SK-N-SH (cell line): ENCODE measurements around the gene SMPDL3A. TPM values are rescaled to one million over a fixed set of nuclear protein-coding genes. Genes with fewer than 3 reads are reported as not detected.

Source experiments
- CTCF ChIA-PET: fragments of 300-600, 350-600 bp; formaldehyde crosslinking; extraction: SDS; loops from one replicate; lab custom pipeline; 2021; lab: Yijun Ruan, JAX
- POLR2A ChIA-PET: fragments of 350-600 bp; sonication (Branson Sonifier 250); formaldehyde crosslinking; extraction: SDS; loops from one replicate; lab custom pipeline; 2020; ENCODE audit warnings: antibody characterized with exemption, inconsistent platforms; lab: Yijun Ruan, JAX
- DNase-seq: peaks from one replicate; pipeline ENCODE4 v3.0.0; 2012
- H2AFZ ChIP-seq: fragments of 200-600 bp; sonication (generic); 2 replicates; pipeline ENCODE4 v1.8.1; 2016; ENCODE audit warnings: antibody characterized with exemption, mild to moderate bottlenecking, low read depth
- H3F3A ChIP-seq: fragments of 200-600 bp; sonication (generic); replicated peaks from 2 replicates; pipeline ENCODE3; 2016; ENCODE audit warnings: antibody characterized with exemption, mild to moderate bottlenecking; ENCODE audit not compliant: insufficient read depth
- H3K27ac ChIP-seq, 2 experiments: fragments of 200-500 bp in 1 of 2; fragments of 200-600 bp in 1 of 2; sonication (Bioruptor generic) in 1 of 2; sonication (generic), shearing (Covaris generic) in 1 of 2; 2 replicates each; pipeline versions ENCODE4 v1.5.1 to v1.6.1; 2014 to 2016; ENCODE audit warnings: low read depth in 2 of 2, inconsistent platforms in 1 of 2, low read length in 1 of 2, mild to moderate bottlenecking in 1 of 2, mixed read lengths in 1 of 2
- H3K27me3 ChIP-seq: fragments of 200-600 bp; sonication (generic), shearing (Covaris generic); 2 replicates; pipeline ENCODE4 v1.6.1; 2016; ENCODE audit warnings: mixed run types; ENCODE audit not compliant: insufficient read depth
- H3K36me3 ChIP-seq, 2 experiments: fragments of 200-500 bp in 1 of 2; fragments of 200-600 bp in 1 of 2; sonication (Bioruptor generic) in 1 of 2; sonication (generic) in 1 of 2; replicated peaks in 1 of 2; 2 replicates each; pipeline versions ENCODE3 to v1.5.1; 2014 to 2016; ENCODE audit warnings: low read length in 1 of 2, mild to moderate bottlenecking in 1 of 2; ENCODE audit not compliant: insufficient read depth in 2 of 2, control insufficient read depth in 1 of 2
- H3K4me1 ChIP-seq, 2 experiments: fragments of 200-500 bp in 1 of 2; fragments of 200-600 bp in 1 of 2; sonication (Bioruptor generic) in 1 of 2; sonication (generic), shearing (Covaris generic) in 1 of 2; 2 replicates each; pipeline versions ENCODE4 v1.5.1 to v1.6.1; 2014 to 2016; ENCODE audit warnings: low read depth in 1 of 2, low read length in 1 of 2, mixed run types in 1 of 2; ENCODE audit not compliant: insufficient read depth in 2 of 2, control insufficient read depth in 1 of 2
- H3K4me2 ChIP-seq: fragments of 200-600 bp; sonication (generic), shearing (Covaris generic); 2 replicates; pipeline ENCODE4 v1.6.1; 2017; ENCODE audit warnings: mixed run types
- H3K4me3 ChIP-seq, 2 experiments: fragments of 200-500 bp in 1 of 2; fragments of 200-600 bp in 1 of 2; sonication (Bioruptor generic) in 1 of 2; sonication (generic), shearing (Covaris generic) in 1 of 2; 2 replicates each; pipeline versions ENCODE4 v1.5.1 to v1.8.1; 2014 to 2016; ENCODE audit warnings: low read depth in 2 of 2, inconsistent platforms in 1 of 2, low read length in 1 of 2, mild to moderate bottlenecking in 1 of 2, mixed read lengths in 1 of 2, moderate library complexity in 1 of 2
- H3K79me2 ChIP-seq: fragments of 200-600 bp; sonication (generic); 2 replicates; pipeline ENCODE4 v1.8.1; 2017; ENCODE audit warnings: mild to moderate bottlenecking; ENCODE audit not compliant: insufficient read depth
- H3K9ac ChIP-seq: fragments of 200-600 bp; sonication (generic); 2 replicates; pipeline ENCODE4 v1.6.1; 2017; ENCODE audit warnings: mixed run types
- H3K9me2 ChIP-seq: fragments of 200-600 bp; sonication (generic); 2 replicates; pipeline ENCODE4 v1.6.1; 2017; ENCODE audit warnings: mixed run types
- H3K9me3 ChIP-seq: fragments of 200-600 bp; sonication (generic); 2 replicates; pipeline ENCODE4 v1.6.1; 2017; ENCODE audit warnings: mixed run types, mild to moderate bottlenecking, moderate library complexity
- H4K20me1 ChIP-seq: fragments of 200-600 bp; sonication (generic); 2 replicates; pipeline ENCODE4 v1.6.1; 2017; ENCODE audit warnings: mild to moderate bottlenecking, mixed run types; ENCODE audit not compliant: insufficient read depth
- EZH2phosphoT487 ChIP-seq: fragments of 200-600 bp; sonication (generic); IDR thresholded peaks from 2 replicates; pipeline ENCODE4 v1.6.1; 2017; ENCODE audit warnings: low read depth, mixed run types, mild to moderate bottlenecking, antibody characterized with exemption, moderate library complexity, borderline replicate concordance
- FOXJ3 ChIP-seq: sonication (generic); formaldehyde crosslinking; IDR thresholded peaks from 2 replicates; pipeline ENCODE4 v1.5.1; 2020; ENCODE audit warnings: mild to moderate bottlenecking, missing genetic modification reagents
- GATA2 ChIP-seq: sonication (generic); formaldehyde crosslinking; IDR thresholded peaks from 2 replicates; pipeline ENCODE4 v1.5.0; 2020; ENCODE audit warnings: mild to moderate bottlenecking, missing genetic modification reagents
- IRF3 ChIP-seq: fragments of 150-350 bp; IDR thresholded peaks from 2 replicates; pipeline ENCODE4 v1.6.1; 2016; ENCODE audit warnings: mild to moderate bottlenecking, low read depth, low read length
- JUND ChIP-seq: IDR thresholded peaks from 2 replicates; pipeline ENCODE4 v1.4.0; 2012
- MAX ChIP-seq: IDR thresholded peaks from 2 replicates; pipeline ENCODE4 v1.4.0; 2012; ENCODE audit warnings: low read depth
- MEF2A ChIP-seq: IDR thresholded peaks from 2 replicates; pipeline ENCODE4 v1.4.0; 2012; ENCODE audit warnings: low read depth, borderline replicate concordance
- MXI1 ChIP-seq: IDR thresholded peaks from 2 replicates; pipeline ENCODE4 v1.6.1; 2012; ENCODE audit warnings: mild to moderate bottlenecking, low read depth, low read length, improper control_type of control experiment
- NRF1 ChIP-seq: IDR thresholded peaks from 2 replicates; pipeline ENCODE4 v1.6.1; 2012; ENCODE audit warnings: low read depth, mild to moderate bottlenecking, low read length
- PBX3 ChIP-seq: IDR thresholded peaks from 2 replicates; pipeline ENCODE4; 2012
- RAD21 ChIP-seq: IDR thresholded peaks from 2 replicates; pipeline ENCODE4 v1.6.1; 2012; ENCODE audit warnings: mild to moderate bottlenecking, low read length
- REST ChIP-seq: IDR thresholded peaks from 2 replicates; pipeline ENCODE4 v1.6.1; 2012; ENCODE audit warnings: mild to moderate bottlenecking, low read depth, low read length, moderate library complexity
- SMC3 ChIP-seq: IDR thresholded peaks from 2 replicates; pipeline ENCODE4 v1.6.1; 2012; ENCODE audit warnings: low read depth, low read length, improper control_type of control experiment
- USF2 ChIP-seq: fragments of 150-350 bp; IDR thresholded peaks from 2 replicates; pipeline ENCODE4 v1.6.1; 2017; ENCODE audit warnings: antibody characterized with exemption, low read length, low read depth, borderline replicate concordance
- WGBS: methylation state at CpG from one replicate; pipeline ENCODE4 v1.1.6; 2017; ENCODE audit warnings: low lambda C conversion rate; 5-methylcytosine and 5-hydroxymethylcytosine counted together
- polyA plus RNA-seq, 3 experiments: library from polyadenylated mRNA; depleted of rRNA; stranded (reverse); fragments of >200 nt; gene quantifications; 2 replicates each; pipeline ENCODE4 v1.2.3, GENCODE V29; 2012

SMPDL3A gene
- polyA plus RNA-seq, 1 of the 3 experiments (the other 2 are of a cell fraction) = 2.0 TPM

- 17% methylated on average over 3 of the region's 3 CpGs for WGBS
- no peaks in the 10 kb centered on the region for H3K79me2 ChIP-seq
- H3K9me2 ChIP-seq = no peaks in the 10 kb centered on the region
- no peak within 1 kb of the TSS for H3K4me3 ChIP-seq
- H3K27ac ChIP-seq = no peak within 1 kb of the TSS
- H3K4me1 ChIP-seq = no peaks in the 10 kb centered on the region
- no peaks in the 10 kb centered on the region for H3K9me3 ChIP-seq
- no peaks in the 10 kb centered on the region for H4K20me1 ChIP-seq
- H3F3A ChIP-seq = no peaks in the 10 kb centered on the region
- no peak within 1 kb of the TSS for H3K9ac ChIP-seq
- no peak within 1 kb of the TSS for H3K4me2 ChIP-seq
- ChIA-PET POLR2A (no interaction called here), CTCF (interaction anchor here (0.7 to 0.8 kb wide), 2 partner anchors 9 to 125 kb away, joined by 3 read pairs; partner anchors contain the start of gene SMPDL3A)
- H3K27me3 ChIP-seq = peaks cover 30% of the 10 kb centered on the region
- H2AFZ ChIP-seq = no peak within 1 kb of the TSS
- TF ChIP-seq FOXJ3 (CRISPR knock-in tag) (no peak), GATA2 (no peak), NRF1 (no peak), PBX3 (no peak), SMC3 (no peak), REST (no peak), IRF3 (no peak), MXI1 (no peak), EZH2phosphoT487 (no peak), MEF2A (no peak), RAD21 (no peak), USF2 (no peak), MAX (no peak), JUND (no peak)
- no peak for DNase-seq
- H3K36me3 ChIP-seq = no peaks in the 10 kb centered on the region
These were observed 9.4 kb upstream of the SMPDL3A start, which contains the start of gene FABP7 for GRCh38 chr6:122779667-122780066. TSS of gene FABP7 (plus strand) at chr6:122779716. CDS start at chr6:122779795, 79 bp downstream.
